Kidney (tissue), 14 donors: ENCODE measurements around the gene AGPS. TPM values are rescaled to one million over a fixed set of nuclear protein-coding genes. Genes with fewer than 3 reads are reported as not detected.

ENCODE experiments used
- DNase-seq, 5 donors: peaks; one replicate each; pipeline ENCODE4 v3.0.0-alpha.2; 2013 to 2020
- FAIRE-seq: peaks from 2 replicates; lab custom pipeline; 2012; peaks lifted over from hg19 to GRCh38; lab: Jason Lieb, UNC
- H3K27ac ChIP-seq, 2 donors: one replicate each; pipeline ENCODE4 v1.7.0; 2013; ENCODE audit warnings: low read depth in 2 of 2, low read length in 2 of 2, inconsistent platforms in 1 of 2
- H3K27me3 ChIP-seq: one replicate; pipeline ENCODE4 v1.7.1; 2013; ENCODE audit warnings: low read length, inconsistent platforms; ENCODE audit not compliant: control insufficient read depth, insufficient read depth
- H3K36me3 ChIP-seq, 3 donors: one replicate each; pipeline versions ENCODE4 v1.7.0 to v1.7.1; 2013; ENCODE audit warnings: low read length in 3 of 3, control low read depth in 1 of 3, inconsistent platforms in 1 of 3; ENCODE audit not compliant: insufficient read depth in 3 of 3, control insufficient read depth in 2 of 3
- H3K4me1 ChIP-seq, 3 donors: one replicate each; pipeline versions ENCODE4 v1.7.0 to v1.7.1; 2013; ENCODE audit warnings: low read length in 3 of 3, inconsistent platforms in 1 of 3, low read depth in 1 of 3; ENCODE audit not compliant: control insufficient read depth in 2 of 3, insufficient read depth in 2 of 3
- H3K4me3 ChIP-seq, 3 donors: one replicate each; pipeline versions ENCODE4 v1.7.0 to v1.8.1; 2013; ENCODE audit warnings: low read length in 3 of 3, control low read depth in 1 of 3, inconsistent platforms in 1 of 3
- H3K9ac ChIP-seq, 3 donors: one replicate each; pipeline versions ENCODE4 v1.7.0 to v1.7.1; 2013; ENCODE audit warnings: low read length in 3 of 3, control low read depth in 1 of 3, inconsistent platforms in 1 of 3
- H3K9me3 ChIP-seq, 3 donors: one replicate each; pipeline versions ENCODE4 v1.7.0 to v1.7.1; 2013; ENCODE audit warnings: low read length in 3 of 3, control low read depth in 1 of 3, inconsistent platforms in 1 of 3; ENCODE audit not compliant: control insufficient read depth in 2 of 3, insufficient read depth in 1 of 3
- intact Hi-C: fragments of 100-400 bp; cut with DNase I; formaldehyde crosslinking; loops from one replicate; pipeline ENCODE4 v1.11.1; 2022
- polyA plus RNA-seq: library from polyadenylated mRNA; stranded (reverse); fragments of 350-450 nt; fragmentation: Illumina TruSeq; extraction: RNeasy Lipid Tissue Mini Kit (QIAGEN cat#74804); gene quantifications from one replicate; pipeline ENCODE4 v1.2.3, GENCODE V29; 2014; ENCODE audit warnings: low read depth, low replicate concordance; ENCODE audit not compliant: insufficient read depth
- total RNA-seq: library from RNA; stranded (reverse); fragmentation: NEBNext Ultra II Directional; extraction: Animal tissue kit (Norgen Biotek cat#: 25700); gene quantifications from one replicate; pipeline ENCODE4 v1.2.1, GENCODE V29; 2021
- TF ChIP-seq, protein P1 (sequence below): IDR thresholded peaks from 3 replicates; pipeline ENCODE4 v1.5.1; 2012; ENCODE audit warnings: mild to moderate bottlenecking, moderate library complexity, borderline replicate concordance; ENCODE audit not compliant: insufficient read depth; ENCODE audit errors: extremely low read depth
- donor health status: control.
- donor health status: control.
- donor health status: control.
- donor health status: control.
- donor health status: control.
- donor health status: DM: yes; HTN: yes; CAD: no.
- donor health status: Normal renal cell carcinoma (clear cell type).

The AGPS gene
- total and polyA plus RNA-seq, 2 donors from 2014 or later: 7.9 to 45.7 TPM

DNA sequence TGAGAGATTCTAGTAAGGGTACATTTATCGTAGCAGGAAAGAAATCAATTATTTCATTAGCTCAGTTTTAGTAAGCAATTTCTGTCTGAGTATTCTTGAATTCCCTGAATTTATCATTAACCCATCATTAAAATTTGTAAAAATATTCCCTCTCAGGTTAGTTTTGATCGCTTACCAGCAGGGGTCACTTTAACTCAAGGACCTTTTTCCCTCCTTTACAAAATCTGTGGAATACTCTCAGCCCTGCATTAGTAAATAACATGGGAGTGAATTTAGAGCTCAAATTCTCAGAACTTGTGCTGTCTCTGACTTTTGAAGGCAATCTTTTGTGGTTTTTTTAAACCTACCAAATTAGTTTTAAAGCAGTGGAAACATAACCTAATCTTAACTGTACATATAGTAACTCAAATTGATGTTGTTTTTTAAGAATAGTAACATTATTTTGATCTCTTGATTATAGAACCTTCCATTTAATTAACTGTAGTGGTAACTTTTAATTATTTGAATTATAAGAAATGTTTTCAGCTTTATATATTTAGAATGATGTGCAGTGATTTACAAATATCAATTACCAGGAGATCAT lies 97.2 kb downstream of the AGPS start:
- Histone ChIP-seq H3K4me1 (no peaks in the 10 kb centered on the region), H3K4me3 (no peak overlapping the region), H3K27ac (no peak overlapping the region), H3K27me3 (no peaks in the 10 kb centered on the region), H3K36me3 (peaks cover 0 to 8% (median 0%) of the 10 kb centered on the region in 3 donors), H3K9me3 (no peaks in the 10 kb centered on the region), H3K9ac (no peak overlapping the region)
- intact Hi-C loops: no loop called here
- FAIRE-seq (peak; percentile 87), DNase-seq (peak in 2 of 5 donors; percentile 71 to 88)
- TF ChIP-seq, protein P1, sequence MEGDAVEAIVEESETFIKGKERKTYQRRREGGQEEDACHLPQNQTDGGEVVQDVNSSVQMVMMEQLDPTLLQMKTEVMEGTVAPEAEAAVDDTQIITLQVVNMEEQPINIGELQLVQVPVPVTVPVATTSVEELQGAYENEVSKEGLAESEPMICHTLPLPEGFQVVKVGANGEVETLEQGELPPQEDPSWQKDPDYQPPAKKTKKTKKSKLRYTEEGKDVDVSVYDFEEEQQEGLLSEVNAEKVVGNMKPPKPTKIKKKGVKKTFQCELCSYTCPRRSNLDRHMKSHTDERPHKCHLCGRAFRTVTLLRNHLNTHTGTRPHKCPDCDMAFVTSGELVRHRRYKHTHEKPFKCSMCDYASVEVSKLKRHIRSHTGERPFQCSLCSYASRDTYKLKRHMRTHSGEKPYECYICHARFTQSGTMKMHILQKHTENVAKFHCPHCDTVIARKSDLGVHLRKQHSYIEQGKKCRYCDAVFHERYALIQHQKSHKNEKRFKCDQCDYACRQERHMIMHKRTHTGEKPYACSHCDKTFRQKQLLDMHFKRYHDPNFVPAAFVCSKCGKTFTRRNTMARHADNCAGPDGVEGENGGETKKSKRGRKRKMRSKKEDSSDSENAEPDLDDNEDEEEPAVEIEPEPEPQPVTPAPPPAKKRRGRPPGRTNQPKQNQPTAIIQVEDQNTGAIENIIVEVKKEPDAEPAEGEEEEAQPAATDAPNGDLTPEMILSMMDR: peak; percentile 52

DNA sequence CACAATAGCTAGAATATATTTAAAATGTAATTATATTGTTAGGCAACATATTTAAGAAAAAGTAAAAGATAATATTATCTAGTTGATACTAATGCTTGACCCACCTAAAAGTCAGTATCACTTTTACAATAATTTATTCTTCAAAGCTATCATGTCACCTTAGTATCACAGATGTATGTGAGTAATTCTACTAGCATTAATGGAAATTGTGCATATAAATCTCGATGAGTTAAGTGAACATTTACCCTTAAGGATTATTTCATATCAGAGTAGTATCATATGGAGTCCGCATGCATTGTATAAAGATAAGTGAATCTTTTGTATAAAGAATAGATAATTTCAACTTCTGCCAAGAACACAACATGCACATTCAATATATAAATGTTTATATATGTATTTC lies 103.4 kb downstream of the AGPS start:
- H3K9me3 ChIP-seq: no peaks in the 10 kb centered on the region
- H3K4me3 ChIP-seq: no peak overlapping the region
- peaks cover 0 to 8% (median 0%) of the 10 kb centered on the region in 3 donors for H3K36me3 ChIP-seq
- no peaks in the 10 kb centered on the region for H3K27me3 ChIP-seq
- no peak overlapping the region for H3K9ac ChIP-seq
- DNase-seq (no peak), FAIRE-seq (no peak)
- intact Hi-C loops: no loop called here
- no peaks in the 10 kb centered on the region for H3K4me1 ChIP-seq
- no peak overlapping the region for H3K27ac ChIP-seq
- TF ChIP-seq, protein P1: no peak

DNA sequence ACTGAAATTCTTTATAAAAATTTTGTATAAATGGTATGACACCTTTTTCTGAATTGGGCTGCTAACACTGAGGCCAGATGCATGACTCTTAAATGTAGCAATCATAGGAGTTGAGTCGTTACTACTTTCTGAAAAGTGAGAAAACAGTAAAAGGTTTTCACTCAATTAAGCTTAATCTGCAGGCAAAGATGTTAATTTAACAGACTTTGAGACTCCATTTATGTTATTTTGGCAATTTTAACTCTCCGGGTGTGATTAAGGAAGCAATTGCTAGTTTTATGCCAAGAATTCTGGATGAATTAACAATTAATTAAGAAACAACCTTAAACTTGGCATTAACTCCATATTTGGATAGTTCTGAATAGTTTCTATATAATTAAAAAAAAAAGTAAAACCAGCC lies 104.3 kb downstream of the AGPS start:
- FAIRE-seq: no peak
- TF ChIP-seq, protein P1: no peak
- Histone ChIP-seq H3K4me3 (no peak overlapping the region), H3K4me1 (no peaks in the 10 kb centered on the region), H3K9ac (no peak overlapping the region), H3K27me3 (no peaks in the 10 kb centered on the region), H3K36me3 (peaks cover 0 to 8% (median 0%) of the 10 kb centered on the region in 3 donors), H3K27ac (no peak overlapping the region), H3K9me3 (no peaks in the 10 kb centered on the region)
- intact Hi-C loops: no loop called here
- DNase-seq: no peak

DNA sequence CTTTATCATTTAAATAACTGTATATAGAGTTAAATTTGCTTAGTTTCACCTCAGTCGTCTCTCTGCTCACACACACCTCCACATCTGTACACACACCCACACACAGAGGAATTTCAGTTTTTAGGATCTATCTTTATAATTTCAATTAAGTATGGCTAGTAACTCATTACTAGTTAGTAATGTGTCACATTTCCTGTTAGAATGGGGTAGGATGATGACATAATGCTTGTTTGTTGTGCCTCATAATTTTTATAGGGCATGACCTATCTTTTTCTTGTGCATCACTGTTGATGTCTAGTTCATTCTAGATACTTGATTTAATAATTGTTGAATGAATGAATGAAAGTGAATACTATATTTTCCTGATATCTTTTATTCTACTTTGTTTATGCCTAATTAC lies 108.6 kb downstream of the AGPS start:
- no peaks in the 10 kb centered on the region for H3K36me3 ChIP-seq
- TF ChIP-seq, protein P1: no peak
- no peak for DNase-seq
- no peak overlapping the region for H3K9ac ChIP-seq
- H3K4me1 ChIP-seq: no peaks in the 10 kb centered on the region
- no peaks in the 10 kb centered on the region for H3K27me3 ChIP-seq
- intact Hi-C loops: no loop called here
- no peak overlapping the region for H3K27ac ChIP-seq
- no peaks in the 10 kb centered on the region for H3K9me3 ChIP-seq
- no peak for FAIRE-seq
- H3K4me3 ChIP-seq: no peak overlapping the region
